Esophagus muscularis mucosa (tissue), 4 donors: ENCODE data around the gene TUT1.

Experiments
- EP300 ChIP-seq: sonication (generic); formaldehyde crosslinking; IDR thresholded peaks from one replicate; pipeline ENCODE4 v1.6.1; 2017; ENCODE audit warnings: antibody characterized with exemption
- POLR2A ChIP-seq: fragments of 450-650 bp; IDR thresholded peaks from one replicate; pipeline ENCODE4 v1.6.1; 2017; ENCODE audit warnings: antibody characterized with exemption, moderate library complexity, mild to moderate bottlenecking, low read depth
- POLR2AphosphoS5 ChIP-seq, 2 donors: sonication (generic); formaldehyde crosslinking; IDR thresholded peaks; one replicate each; pipeline ENCODE4 v1.6.1; 2017; ENCODE audit warnings: antibody characterized with exemption in 2 of 2
- TF ChIP-seq, protein P1 (sequence below), 3 experiments: fragments of 200-600 bp in 2 of 3; fragments of 450-650 bp in 1 of 3; sonication (generic) in 2 of 3; IDR thresholded peaks; one replicate each; pipeline ENCODE4 v1.5.1; 2017 to 2019; ENCODE audit warnings: antibody characterized with exemption in 3 of 3, mild to moderate bottlenecking in 2 of 3, moderate library complexity in 1 of 3

DNA sequence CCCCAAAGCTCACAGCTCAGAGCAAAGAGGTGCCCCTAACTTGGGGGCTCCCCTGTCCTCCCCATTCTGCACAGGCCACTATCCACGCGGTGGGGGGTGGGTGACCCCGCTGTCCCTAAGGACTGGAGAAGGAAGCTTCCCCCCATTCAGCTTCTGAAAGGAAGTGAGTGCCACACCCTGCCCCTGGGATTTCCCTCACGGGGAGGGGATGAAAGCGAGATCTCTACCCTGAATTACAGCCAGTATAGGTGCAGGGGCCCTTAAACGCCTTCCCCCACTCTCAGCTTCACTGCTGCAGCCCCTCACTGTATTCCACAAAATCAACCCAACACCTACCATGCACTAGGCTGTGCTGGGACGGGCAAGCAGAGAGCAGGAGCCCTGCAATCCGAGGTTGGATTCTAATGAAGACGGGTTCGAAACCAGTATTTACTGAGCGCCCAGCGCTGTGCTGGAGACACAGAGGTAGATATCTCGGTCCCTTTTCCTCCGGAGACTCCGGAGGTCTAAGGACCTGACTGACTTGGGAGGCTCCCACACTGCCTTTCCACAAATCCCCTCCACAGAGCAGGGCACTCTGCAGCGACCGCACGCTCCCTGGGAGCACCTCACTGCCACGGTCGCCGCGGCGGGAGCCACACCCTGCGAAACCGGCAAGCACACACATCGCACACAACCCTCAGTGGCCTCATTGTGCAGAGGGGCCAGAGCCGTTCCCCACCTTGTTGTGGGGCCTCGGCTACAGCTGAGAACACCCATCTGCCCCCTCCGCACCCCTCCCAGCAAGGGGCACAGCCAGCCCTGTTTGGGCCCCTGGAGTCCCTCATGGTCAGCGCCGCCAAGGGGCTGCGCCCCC is 46.5 kb downstream of the TUT1 start:
- TF ChIP-seq, protein P1, sequence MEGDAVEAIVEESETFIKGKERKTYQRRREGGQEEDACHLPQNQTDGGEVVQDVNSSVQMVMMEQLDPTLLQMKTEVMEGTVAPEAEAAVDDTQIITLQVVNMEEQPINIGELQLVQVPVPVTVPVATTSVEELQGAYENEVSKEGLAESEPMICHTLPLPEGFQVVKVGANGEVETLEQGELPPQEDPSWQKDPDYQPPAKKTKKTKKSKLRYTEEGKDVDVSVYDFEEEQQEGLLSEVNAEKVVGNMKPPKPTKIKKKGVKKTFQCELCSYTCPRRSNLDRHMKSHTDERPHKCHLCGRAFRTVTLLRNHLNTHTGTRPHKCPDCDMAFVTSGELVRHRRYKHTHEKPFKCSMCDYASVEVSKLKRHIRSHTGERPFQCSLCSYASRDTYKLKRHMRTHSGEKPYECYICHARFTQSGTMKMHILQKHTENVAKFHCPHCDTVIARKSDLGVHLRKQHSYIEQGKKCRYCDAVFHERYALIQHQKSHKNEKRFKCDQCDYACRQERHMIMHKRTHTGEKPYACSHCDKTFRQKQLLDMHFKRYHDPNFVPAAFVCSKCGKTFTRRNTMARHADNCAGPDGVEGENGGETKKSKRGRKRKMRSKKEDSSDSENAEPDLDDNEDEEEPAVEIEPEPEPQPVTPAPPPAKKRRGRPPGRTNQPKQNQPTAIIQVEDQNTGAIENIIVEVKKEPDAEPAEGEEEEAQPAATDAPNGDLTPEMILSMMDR (IDR thresholded peaks at IDR 0.05) = no peak
- no peak for TF ChIP-seq POLR2A
- TF ChIP-seq EP300 = no peak
- no peak for TF ChIP-seq POLR2AphosphoS5 (IDR thresholded peaks at IDR 0.05)
